GM21447 (cell line): ENCODE results near the gene DGCR6L.
"Not testable (repeated sequence)": the region's sequence is repeated elsewhere in the genome, so short reads cannot be mapped to it uniquely, and the experiment has no call there.

Experiments
- ATAC-seq: cut with Tn5 transposase; IDR thresholded peaks from one replicate; pipeline ENCODE4 v1.9.1; 2021; ENCODE audit not compliant: unreplicated experiment

Gene DGCR6L

DNA sequence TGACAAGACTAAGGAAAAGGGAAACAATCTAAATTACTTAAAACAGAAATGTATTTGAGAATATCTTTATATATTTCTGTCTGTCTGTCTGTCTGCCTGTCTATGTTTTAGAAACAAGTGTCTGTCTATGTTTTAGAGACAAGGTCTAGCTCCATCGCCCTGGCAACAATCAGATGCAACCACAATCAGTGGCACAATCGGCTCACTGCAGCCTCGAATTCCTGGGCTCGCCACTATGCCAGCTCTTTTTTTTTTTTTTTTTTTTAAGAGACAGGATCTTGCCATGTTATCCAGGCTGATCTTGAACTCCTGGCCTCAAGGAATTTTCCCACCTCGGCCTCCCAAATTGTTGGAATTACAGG lies 8.7 kb upstream of the DGCR6L start:
- ATAC-seq = not testable (repeated sequence)

DNA sequence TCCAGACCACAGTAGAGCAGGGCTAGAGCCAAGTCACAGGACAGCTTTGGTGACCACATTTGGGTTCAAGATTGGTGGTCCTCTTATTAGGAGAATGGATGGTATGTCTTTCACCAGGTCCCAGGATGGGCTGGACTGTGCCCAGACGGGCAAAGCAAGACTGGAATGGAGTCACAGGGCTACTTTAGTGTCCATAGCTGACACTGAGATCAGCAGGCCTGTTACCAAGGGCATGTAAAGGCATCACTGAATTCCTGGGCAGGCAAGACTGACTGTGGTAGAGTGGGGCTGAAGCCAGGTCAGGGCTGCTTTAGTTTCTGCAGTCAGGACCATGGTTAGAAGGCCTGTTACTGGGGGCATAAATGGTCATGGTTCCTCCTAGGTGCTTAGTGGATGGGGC lies 6.1 kb upstream of the DGCR6L start:
- ATAC-seq = not testable (repeated sequence)

- ATAC-seq = no peak
These were observed 4.3 kb upstream of the DGCR6L start for GRCh38 chr22:20324139-20324516.

DNA sequence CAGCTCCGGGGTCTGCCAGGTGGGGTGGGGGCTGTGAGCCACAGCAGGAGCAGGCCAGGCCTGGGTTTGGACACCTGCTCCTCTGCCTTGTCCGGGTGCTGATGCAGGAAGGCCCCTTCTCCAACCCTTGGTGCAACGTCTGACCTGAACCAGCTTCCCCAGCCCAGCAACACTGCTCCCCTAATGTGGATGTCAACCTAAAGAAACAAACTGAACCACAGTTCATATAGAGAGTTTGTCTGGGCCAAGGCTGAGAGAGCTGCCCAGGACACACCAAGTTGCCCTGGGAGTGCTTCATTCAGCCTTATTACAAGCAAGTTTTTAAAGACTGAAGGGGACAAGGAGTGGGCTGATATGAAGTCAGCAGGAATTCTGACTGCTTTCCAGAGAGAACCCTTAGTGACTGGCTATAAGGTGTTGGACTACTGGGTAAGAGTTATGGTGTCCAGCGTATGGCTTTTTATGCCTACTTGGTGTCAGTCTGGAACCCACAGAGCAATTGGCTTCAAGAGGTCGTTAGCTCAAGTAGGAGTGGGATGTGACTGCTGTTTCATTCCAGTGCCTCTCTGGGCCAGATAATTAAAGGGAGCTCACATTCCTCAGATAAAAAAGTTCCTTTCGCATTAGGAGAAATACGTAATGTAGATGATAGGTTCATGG lies 1.8 kb upstream of the DGCR6L start:
- not testable (repeated sequence) for ATAC-seq

DNA sequence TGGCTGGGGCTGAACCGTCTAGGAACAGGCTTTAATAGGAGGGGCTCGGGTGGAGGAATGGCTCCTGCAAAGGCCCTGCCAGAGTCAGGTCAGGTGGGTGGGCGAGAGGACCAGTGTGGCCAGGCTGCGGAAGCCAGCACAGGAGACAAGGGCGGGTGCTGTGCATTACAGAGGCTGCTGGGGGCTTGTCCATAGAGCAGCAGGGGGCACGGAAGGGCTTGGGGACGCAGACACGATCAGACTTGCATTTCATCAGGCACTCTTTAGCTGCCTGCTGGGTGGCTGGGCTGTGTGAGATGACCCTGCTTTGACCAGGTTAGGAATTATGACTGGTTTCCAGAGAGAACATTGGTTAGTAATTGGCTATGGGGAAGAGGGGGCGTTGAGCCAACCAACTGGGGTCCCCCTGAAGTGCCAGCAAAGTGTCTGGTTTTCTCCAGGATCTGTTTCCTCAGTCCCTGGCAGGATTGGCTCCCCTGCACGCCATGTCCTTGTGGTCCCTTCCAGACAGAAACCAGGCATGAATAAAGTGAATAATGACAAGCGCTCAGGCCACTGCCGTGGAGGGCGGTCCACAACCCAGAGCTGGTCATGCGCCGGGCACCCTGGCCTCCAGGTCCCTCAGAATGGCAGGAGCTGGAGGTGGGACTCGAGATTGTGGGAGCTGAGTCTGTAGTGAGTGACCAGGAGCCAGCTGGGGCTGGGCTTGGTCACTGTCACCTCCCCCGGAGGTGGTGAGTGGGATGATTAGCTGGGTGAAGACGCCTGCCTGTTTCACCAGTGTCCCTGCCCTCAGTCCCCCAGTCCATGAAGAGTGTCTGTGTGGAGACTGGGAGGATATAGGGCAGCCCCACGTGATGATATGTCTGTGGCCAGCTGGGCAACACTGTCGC lies 1.0 kb upstream of the DGCR6L start:
- ATAC-seq = not testable (repeated sequence)

- ATAC-seq = peak; percentile 19
These were observed 667 bp downstream of the DGCR6L start for GRCh38 chr22:20319041-20319744.

DNA sequence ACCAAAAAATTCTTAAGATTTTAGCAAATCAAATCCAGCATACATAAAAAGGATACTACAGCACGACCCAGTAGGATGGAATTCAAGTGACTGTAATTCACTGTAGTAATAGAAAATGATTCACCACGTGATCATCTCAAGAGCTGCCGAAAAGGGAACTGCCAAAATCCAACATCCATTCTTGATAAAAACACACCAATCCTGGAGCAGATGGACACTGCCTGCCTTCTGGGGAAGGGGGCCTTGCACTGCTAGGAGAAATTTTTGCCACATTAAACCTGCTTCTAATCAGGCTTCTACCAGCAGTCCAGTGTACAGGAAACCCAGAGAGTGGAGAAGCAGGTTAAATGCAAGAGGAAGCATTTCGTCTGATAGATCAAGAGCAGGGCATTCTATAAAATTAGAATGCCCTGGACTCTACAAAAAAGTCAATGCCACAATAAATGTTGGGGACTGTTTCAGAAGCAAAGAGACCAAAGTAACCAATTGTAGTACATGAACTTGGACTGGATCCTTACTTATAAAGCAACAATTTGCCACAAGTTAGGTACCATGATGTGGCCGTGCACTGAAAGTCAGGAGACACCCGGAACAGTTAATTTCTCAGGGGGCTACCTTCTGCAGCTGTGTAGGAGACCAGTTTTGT lies 1.7 kb downstream of the DGCR6L start:
- ATAC-seq = not testable (repeated sequence)

DNA sequence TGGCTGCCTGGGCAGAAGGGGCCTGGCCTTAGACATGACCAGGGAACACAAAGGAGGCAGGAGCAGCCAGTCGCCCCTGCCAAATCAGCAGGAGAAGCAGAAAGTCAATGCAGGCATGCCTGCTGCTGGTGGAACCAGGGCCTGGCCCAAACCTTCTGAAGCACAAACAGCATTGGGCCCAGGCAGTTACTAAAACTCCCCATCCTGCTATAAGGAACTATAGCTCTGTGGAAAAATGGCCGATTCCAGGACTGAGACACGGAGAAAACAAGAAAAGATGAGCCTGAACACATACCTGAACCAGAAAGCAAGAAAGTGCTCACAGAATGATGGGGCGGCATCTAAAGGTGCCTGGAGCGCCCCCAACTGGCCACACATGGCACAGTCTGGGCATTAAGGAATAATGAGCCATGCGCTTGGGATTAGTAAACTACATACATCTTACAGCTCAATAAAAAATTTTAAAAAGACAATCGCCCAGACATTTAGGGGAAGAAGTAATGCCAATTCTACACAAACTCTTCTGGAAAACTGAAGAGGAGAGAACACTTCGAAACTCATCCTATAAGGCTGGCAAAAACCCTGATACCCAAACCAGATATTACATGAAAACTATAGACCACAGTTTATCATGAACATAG lies 2.3 kb downstream of the DGCR6L start:
- not testable (repeated sequence) for ATAC-seq

DNA sequence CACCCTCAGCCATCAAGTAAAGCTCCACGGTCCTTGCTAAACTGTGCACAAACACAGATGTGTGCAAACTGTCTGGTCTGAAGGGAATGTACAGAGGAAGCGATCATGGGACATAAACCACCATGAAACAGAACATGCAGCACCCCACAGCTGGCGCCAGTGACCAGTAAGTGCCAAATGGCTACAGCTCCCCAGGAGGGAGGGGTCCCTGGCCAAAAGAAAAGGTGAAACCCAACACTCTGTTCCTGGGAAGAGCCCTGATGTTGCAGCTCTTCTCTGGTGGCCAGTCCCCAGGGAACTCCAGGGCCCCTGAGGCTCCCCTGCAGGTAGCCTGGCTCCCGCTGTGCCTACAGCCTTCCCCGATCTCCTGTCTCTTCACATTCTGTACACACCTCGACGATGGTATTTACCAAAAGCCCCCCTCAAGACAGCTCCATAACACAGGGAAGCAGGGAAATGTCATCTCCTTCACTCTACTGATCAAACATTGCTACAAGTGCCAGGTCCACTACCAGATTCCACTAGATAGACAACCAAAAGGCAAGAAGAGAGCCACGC lies 2.9 kb downstream of the DGCR6L start:
- ATAC-seq = no peak

DNA sequence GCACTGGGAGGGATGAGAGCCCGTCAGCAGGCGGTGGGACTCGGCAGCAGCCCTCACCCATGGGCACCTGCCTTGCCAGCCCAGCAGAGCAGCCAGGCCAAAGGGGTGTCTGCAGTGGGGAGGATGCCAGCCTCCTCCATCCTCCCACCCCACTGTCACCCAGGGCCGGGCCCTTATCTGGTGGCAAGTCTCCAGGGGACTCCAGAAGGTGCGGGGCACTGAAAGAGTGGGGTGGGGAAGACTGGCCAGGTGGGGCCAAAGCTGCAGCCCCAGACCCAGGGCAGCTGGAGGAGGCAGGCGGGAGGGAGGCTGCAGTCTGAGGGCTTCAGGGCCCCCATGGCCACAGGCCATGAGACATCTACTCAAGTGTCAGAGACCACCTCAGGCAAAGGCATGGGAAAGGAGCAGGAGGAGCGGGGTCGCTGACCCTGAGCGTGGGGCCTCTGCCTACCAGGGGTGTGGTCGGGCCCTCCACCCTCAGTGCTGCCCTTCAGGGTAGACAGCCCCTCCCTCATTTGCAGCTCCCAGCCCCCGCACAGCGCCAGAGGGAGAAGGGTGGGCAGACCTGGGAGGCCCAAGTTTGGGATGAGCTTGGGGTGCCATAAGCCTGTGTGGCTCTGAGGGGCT lies 3.5 kb downstream of the DGCR6L start:
- ATAC-seq = no peak

- ATAC-seq = no peak
These were observed 4.3 kb downstream of the DGCR6L start for GRCh38 chr22:20315337-20316216.

GRCh38 chr22:20314741-20315336 lies 5.0 kb downstream of the DGCR6L start:
- ATAC-seq = not testable (repeated sequence)

DNA sequence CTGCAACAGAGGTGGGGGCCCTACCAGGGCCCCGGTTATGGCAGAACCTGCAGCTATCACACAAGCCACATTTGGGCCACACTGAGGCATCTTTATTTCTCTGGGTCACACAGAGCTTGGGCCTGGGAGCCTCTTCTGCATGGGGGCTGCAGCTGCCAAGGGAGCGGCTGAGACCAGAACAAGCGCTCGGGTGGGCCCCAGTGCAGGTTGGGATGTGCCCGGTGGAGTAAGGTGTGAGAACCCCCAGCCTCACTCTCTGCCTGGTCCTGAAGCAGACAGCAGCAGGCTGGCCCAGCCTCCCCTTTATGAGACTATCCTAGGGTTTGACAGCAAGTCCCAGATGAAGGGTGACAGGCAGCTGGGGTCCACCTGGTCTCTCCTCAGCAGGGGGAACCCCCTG lies 5.7 kb downstream of the DGCR6L start:
- ATAC-seq = not testable (repeated sequence)

DNA sequence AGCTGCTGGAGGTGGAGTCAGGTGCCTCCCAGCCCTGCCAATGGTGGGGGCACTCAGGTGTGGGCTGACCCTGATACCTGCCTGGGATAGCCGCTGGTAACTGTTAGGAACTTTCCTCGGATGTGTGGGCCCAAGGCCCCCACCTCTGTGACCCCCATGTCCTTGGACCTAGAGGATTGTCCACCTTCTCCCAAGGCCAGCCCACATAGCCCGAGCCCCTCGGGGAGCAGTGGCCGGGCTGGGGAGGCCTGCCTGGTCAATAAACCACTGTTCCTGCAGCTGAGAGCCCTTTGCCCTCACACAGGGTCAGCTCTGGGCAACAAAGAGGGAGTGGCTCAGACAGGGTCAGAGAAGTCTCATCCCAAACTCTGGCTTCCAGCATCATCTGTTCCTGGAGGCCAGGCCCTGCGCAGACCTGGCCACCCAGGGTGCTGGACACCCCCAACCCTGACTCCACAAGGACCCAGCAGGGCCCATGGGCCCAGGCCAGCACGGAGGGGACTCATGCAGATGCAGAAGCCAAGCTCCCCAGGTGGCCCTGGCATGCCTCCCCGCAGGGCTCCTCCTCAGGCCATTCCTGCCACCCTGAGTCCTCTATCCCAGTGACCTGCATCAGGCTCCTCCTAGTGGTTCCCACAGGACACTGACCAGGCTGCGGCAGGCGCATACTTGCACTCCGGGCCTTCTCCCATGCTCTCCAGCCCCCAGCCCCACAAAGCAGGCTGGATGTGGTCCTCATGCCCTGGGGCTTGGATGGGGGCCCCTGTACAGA lies 6.4 kb downstream of the DGCR6L start:
- not testable (repeated sequence) for ATAC-seq

GRCh38 chr22:20312396-20313191 lies 7.3 kb downstream of the DGCR6L start:
- ATAC-seq = no peak

GRCh38 chr22:20311249-20312062 lies 8.4 kb downstream of the DGCR6L start:
- not testable (repeated sequence) for ATAC-seq
